ENCODE results near the gene MYBPH.

Gene MYBPH

GRCh38 chr1:203178821-203179666 lies 3.4 kb upstream of the MYBPH start:
- ChIA-PET CTCF (interaction anchor here (1.0 to 1.4 kb wide), 6 partner anchors 10 to 140 kb away, joined by 3 to 4 read pairs (median 4); no protein-coding TSS in a partner anchor), POLR2A (no interaction called here)
- TF ChIP-seq, protein P1, sequence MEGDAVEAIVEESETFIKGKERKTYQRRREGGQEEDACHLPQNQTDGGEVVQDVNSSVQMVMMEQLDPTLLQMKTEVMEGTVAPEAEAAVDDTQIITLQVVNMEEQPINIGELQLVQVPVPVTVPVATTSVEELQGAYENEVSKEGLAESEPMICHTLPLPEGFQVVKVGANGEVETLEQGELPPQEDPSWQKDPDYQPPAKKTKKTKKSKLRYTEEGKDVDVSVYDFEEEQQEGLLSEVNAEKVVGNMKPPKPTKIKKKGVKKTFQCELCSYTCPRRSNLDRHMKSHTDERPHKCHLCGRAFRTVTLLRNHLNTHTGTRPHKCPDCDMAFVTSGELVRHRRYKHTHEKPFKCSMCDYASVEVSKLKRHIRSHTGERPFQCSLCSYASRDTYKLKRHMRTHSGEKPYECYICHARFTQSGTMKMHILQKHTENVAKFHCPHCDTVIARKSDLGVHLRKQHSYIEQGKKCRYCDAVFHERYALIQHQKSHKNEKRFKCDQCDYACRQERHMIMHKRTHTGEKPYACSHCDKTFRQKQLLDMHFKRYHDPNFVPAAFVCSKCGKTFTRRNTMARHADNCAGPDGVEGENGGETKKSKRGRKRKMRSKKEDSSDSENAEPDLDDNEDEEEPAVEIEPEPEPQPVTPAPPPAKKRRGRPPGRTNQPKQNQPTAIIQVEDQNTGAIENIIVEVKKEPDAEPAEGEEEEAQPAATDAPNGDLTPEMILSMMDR (IDR thresholded peaks at IDR 0.05; ENCODE audit: control extremely low read depth, extremely low read depth, low read depth, missing control alignments), result no peak
- no peak for DNase-seq (ENCODE audit: extremely low spot score)

- CTCF ChIA-PET, result interaction anchor here (1.0 to 1.4 kb wide), 6 partner anchors 9 to 139 kb away, joined by 3 to 4 read pairs (median 4); no protein-coding TSS in a partner anchor
- POLR2A ChIA-PET, result no interaction called here
- DNase-seq (ENCODE audit: extremely low spot score), result no peak
- TF ChIP-seq, protein P1 (IDR thresholded peaks at IDR 0.05; ENCODE audit: control extremely low read depth, extremely low read depth, low read depth, missing control alignments), result no peak
These were observed 2.5 kb upstream of the MYBPH start for GRCh38 chr1:203178083-203178482.

DNA sequence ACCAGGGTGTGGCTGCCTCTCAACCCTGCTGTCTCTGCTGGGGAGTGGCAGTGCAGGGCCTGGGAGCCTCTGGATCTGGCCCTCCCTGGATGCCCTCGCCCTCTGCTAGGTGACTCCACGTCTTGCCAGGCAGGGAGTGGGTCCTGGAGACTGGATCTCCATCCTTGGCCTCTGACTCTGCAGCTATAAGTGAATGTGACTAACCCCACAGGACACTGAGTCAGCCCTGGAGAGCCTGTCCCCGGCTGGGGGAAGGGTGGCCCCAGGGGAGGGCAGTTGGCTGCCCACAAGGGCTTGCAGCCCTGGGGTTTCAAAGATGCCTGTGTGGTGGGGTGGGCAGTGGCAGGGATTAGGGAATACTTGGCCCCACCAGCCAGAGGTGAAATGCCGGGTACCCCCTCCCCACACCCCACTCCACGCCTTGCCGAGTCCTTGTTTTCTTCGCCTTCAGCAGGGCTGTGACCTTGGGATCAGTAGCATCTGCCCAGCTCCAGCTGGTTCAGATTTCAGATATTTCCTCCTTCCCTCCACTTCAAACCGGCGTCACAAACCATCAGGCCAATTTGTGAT lies 1.9 kb upstream of the MYBPH start:
- TF ChIP-seq, protein P1 (IDR thresholded peaks at IDR 0.05; ENCODE audit: control extremely low read depth, extremely low read depth, low read depth, missing control alignments), result no peak
- POLR2A ChIA-PET, result no interaction called here
- CTCF ChIA-PET, result interaction anchor here (1.0 kb wide), 1 partner anchor 10 kb away, joined by 3 read pairs; no protein-coding TSS in a partner anchor
- DNase-seq (ENCODE audit: extremely low spot score), result no peak

- TF ChIP-seq, protein P1 (IDR thresholded peaks at IDR 0.05; ENCODE audit: control extremely low read depth, extremely low read depth, low read depth, missing control alignments), result no peak
- ChIA-PET POLR2A (no interaction called here), CTCF (interaction anchor here (1.0 kb wide), 1 partner anchor 10 kb away, joined by 3 read pairs; no protein-coding TSS in a partner anchor)
- no peak for DNase-seq (ENCODE audit: extremely low spot score)
These were observed 1.4 kb upstream of the MYBPH start for GRCh38 chr1:203177036-203177405.

GRCh38 chr1:203176273-203177035 lies 828 bp upstream of the MYBPH start:
- DNase-seq (ENCODE audit: extremely low spot score), result no peak
- CTCF ChIA-PET, result no interaction called here
- POLR2A ChIA-PET, result no interaction called here
- TF ChIP-seq, protein P1 (IDR thresholded peaks at IDR 0.05; ENCODE audit: control extremely low read depth, extremely low read depth, low read depth, missing control alignments), result no peak

DNA sequence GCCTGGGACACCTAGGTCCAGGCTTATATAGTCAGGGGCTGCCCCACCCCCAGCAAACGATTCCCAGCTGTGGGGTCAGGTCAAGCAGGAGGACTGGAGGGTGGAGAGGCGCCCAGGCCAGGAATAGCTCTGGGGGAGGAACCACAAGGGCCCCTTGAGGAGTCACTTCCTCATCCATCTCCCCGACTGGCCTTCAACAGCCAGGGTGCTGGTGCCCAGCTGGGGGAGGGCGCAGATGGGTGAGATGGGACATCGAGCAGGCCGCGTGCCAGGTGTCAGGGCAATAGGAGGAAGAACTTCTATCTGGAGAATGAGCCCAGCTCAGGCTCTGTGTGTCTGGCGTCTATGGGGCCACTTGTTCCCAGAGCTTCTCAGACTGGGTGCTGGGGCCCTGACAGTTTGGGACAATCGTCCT lies 208 bp upstream of the MYBPH start:
- CTCF ChIA-PET, result no interaction called here
- DNase-seq (ENCODE audit: extremely low spot score), result no peak
- TF ChIP-seq, protein P1 (IDR thresholded peaks at IDR 0.05; ENCODE audit: control extremely low read depth, extremely low read depth, low read depth, missing control alignments), result no peak
- POLR2A ChIA-PET, result no interaction called here
